Parathyroid adenoma (tissue), 2 donors: ENCODE data around the gene GRIK3.

Experiments
- H2AFZ ChIP-seq: fragments of 300-600 bp; sonication (generic); one replicate; pipeline ENCODE4 v1.7.0; 2017; ENCODE audit warnings: antibody characterized with exemption, mild to moderate bottlenecking
- H3K27ac ChIP-seq: fragments of 300-600 bp; sonication (generic); one replicate; pipeline ENCODE4 v1.7.0; 2017
- H3K27me3 ChIP-seq: fragments of 300-600 bp; sonication (generic); one replicate; pipeline ENCODE4 v1.7.0; 2017; ENCODE audit warnings: low read length; ENCODE audit not compliant: control insufficient read depth, insufficient read depth
- H3K36me3 ChIP-seq: fragments of 300-600 bp; sonication (generic); one replicate; pipeline ENCODE4 v1.7.0; 2017; ENCODE audit warnings: low read length; ENCODE audit not compliant: control insufficient read depth, insufficient read depth
- H3K4me1 ChIP-seq: fragments of 300-600 bp; sonication (generic); one replicate; pipeline ENCODE4 v1.7.0; 2017; ENCODE audit warnings: control low read depth
- H3K4me2 ChIP-seq: fragments of 300-600 bp; sonication (generic); one replicate; pipeline ENCODE4 v1.7.0; 2017; ENCODE audit warnings: low read length
- H3K4me3 ChIP-seq: fragments of 300-600 bp; sonication (generic); one replicate; pipeline ENCODE4 v1.7.0; 2017; ENCODE audit warnings: low read depth, low read length
- H3K79me2 ChIP-seq: fragments of 300-600 bp; sonication (generic); one replicate; pipeline ENCODE4 v1.7.0; 2017; ENCODE audit warnings: control low read depth
- H3K9ac ChIP-seq: fragments of 300-600 bp; sonication (generic); one replicate; pipeline ENCODE4 v1.7.0; 2017; ENCODE audit warnings: mild to moderate bottlenecking
- H3K9me3 ChIP-seq: fragments of 300-600 bp; sonication (generic); one replicate; pipeline ENCODE4 v1.7.0; 2017; ENCODE audit warnings: low read length; ENCODE audit not compliant: control insufficient read depth
- CTCF ChIP-seq: fragments of 300-600 bp; sonication (generic); IDR thresholded peaks from one replicate; pipeline ENCODE4 v1.7.0; 2017; ENCODE audit warnings: antibody characterized with exemption, mild to moderate bottlenecking
- donor health status: primary hyperparathyroidism.

The GRIK3 gene

GRCh38 chr1:36814774-36815173 is 219.5 kb downstream of the GRIK3 start:
- H3K4me2 ChIP-seq = no peak overlapping the region
- no peak overlapping the region for H3K9ac ChIP-seq
- no peaks in the 10 kb centered on the region for H3K4me1 ChIP-seq
- H3K27ac ChIP-seq = no peak overlapping the region
- no peak for TF ChIP-seq CTCF
- H3K79me2 ChIP-seq = no peaks in the 10 kb centered on the region
- H2AFZ ChIP-seq = no peak overlapping the region
- H3K4me3 ChIP-seq = no peak overlapping the region
- H3K9me3 ChIP-seq = no peaks in the 10 kb centered on the region
- no peaks in the 10 kb centered on the region for H3K36me3 ChIP-seq
- no peaks in the 10 kb centered on the region for H3K27me3 ChIP-seq

GRCh38 chr1:36814083-36814482 is 220.2 kb downstream of the GRIK3 start:
- no peaks in the 10 kb centered on the region for H3K9me3 ChIP-seq
- H3K36me3 ChIP-seq = no peaks in the 10 kb centered on the region
- no peak overlapping the region for H3K4me3 ChIP-seq
- no peak overlapping the region for H2AFZ ChIP-seq
- no peaks in the 10 kb centered on the region for H3K79me2 ChIP-seq
- TF ChIP-seq CTCF = no peak
- H3K4me2 ChIP-seq = no peak overlapping the region
- no peak overlapping the region for H3K27ac ChIP-seq
- H3K9ac ChIP-seq = no peak overlapping the region
- no peaks in the 10 kb centered on the region for H3K27me3 ChIP-seq
- H3K4me1 ChIP-seq = no peaks in the 10 kb centered on the region

- Histone ChIP-seq H3K4me1 (no peaks in the 10 kb centered on the region), H3K27ac (no peak overlapping the region), H3K36me3 (no peaks in the 10 kb centered on the region), H3K4me3 (no peak overlapping the region), H3K9ac (no peak overlapping the region), H3K79me2 (no peaks in the 10 kb centered on the region), H3K9me3 (no peaks in the 10 kb centered on the region), H3K27me3 (no peaks in the 10 kb centered on the region), H2AFZ (no peak overlapping the region), H3K4me2 (no peak overlapping the region)
- no peak for TF ChIP-seq CTCF
Measured at GRCh38 chr1:36807262-36807661, 227.1 kb downstream of the GRIK3 start.

GRCh38 chr1:36805979-36806640 is 228.2 kb downstream of the GRIK3 start:
- Histone ChIP-seq H3K4me1 (no peaks in the 10 kb centered on the region), H3K9me3 (no peaks in the 10 kb centered on the region), H3K4me2 (no peak overlapping the region), H3K27ac (no peak overlapping the region), H3K27me3 (no peaks in the 10 kb centered on the region), H3K4me3 (no peak overlapping the region), H2AFZ (no peak overlapping the region), H3K36me3 (no peaks in the 10 kb centered on the region), H3K9ac (no peak overlapping the region), H3K79me2 (no peaks in the 10 kb centered on the region)
- no peak for TF ChIP-seq CTCF

GRCh38 chr1:36804669-36805314 is 229.5 kb downstream of the GRIK3 start:
- Histone ChIP-seq H2AFZ (no peak overlapping the region), H3K27me3 (no peaks in the 10 kb centered on the region), H3K4me2 (no peak overlapping the region), H3K36me3 (no peaks in the 10 kb centered on the region), H3K4me3 (no peak overlapping the region), H3K27ac (no peak overlapping the region), H3K9ac (no peak overlapping the region), H3K4me1 (no peaks in the 10 kb centered on the region), H3K9me3 (no peaks in the 10 kb centered on the region), H3K79me2 (no peaks in the 10 kb centered on the region)
- no peak for TF ChIP-seq CTCF
